BJ (cell line): ENCODE measurements around the gene NR2F2. TPM values are rescaled to one million over a fixed set of nuclear protein-coding genes. Genes with fewer than 3 reads are reported as not detected.

ENCODE experiments used
- CTCF ChIA-PET: fragments of 350-600 bp; formaldehyde crosslinking; extraction: SDS; loops from one replicate; lab custom pipeline; 2021; ENCODE audit warnings: antibody characterized with exemption, inconsistent platforms; lab: Yijun Ruan, JAX
- POLR2A ChIA-PET: fragments of 300-600 bp; sonication (Branson Sonifier 250); formaldehyde crosslinking; extraction: SDS; loops from one replicate; lab custom pipeline; 2021; ENCODE audit warnings: antibody characterized with exemption; lab: Charles Lee
- DNase-seq: peaks from one replicate; pipeline ENCODE4 v3.0.0-alpha.2; 2011; ENCODE audit warnings: low read depth
- H3K27me3 ChIP-seq: 2 replicates; pipeline ENCODE4 v1.6.0; 2011; ENCODE audit warnings: low read length; ENCODE audit not compliant: control insufficient read depth, insufficient read depth
- H3K36me3 ChIP-seq: 2 replicates; pipeline ENCODE4 v1.5.1; 2011; ENCODE audit warnings: low read length; ENCODE audit not compliant: control insufficient read depth, insufficient read depth
- H3K4me3 ChIP-seq: 2 replicates; pipeline ENCODE4 v1.5.1; 2011; ENCODE audit warnings: low read depth, mild to moderate bottlenecking, control low read depth, low read length
- CTCF ChIP-seq: IDR thresholded peaks from 2 replicates; pipeline ENCODE4 v1.5.1; 2011; ENCODE audit warnings: low read depth, mild to moderate bottlenecking, control low read depth, inconsistent platforms, low read length, moderate library complexity; ENCODE audit not compliant: insufficient read depth
- polyA plus RNA-seq: library from polyadenylated mRNA; depleted of rRNA; stranded (reverse); fragments of >200 nt; gene quantifications from 2 replicates; pipeline ENCODE4 v1.2.3, GENCODE V29; 2011

Gene NR2F2
- polyA plus RNA-seq, 1 experiment = 50.0 TPM

DNA sequence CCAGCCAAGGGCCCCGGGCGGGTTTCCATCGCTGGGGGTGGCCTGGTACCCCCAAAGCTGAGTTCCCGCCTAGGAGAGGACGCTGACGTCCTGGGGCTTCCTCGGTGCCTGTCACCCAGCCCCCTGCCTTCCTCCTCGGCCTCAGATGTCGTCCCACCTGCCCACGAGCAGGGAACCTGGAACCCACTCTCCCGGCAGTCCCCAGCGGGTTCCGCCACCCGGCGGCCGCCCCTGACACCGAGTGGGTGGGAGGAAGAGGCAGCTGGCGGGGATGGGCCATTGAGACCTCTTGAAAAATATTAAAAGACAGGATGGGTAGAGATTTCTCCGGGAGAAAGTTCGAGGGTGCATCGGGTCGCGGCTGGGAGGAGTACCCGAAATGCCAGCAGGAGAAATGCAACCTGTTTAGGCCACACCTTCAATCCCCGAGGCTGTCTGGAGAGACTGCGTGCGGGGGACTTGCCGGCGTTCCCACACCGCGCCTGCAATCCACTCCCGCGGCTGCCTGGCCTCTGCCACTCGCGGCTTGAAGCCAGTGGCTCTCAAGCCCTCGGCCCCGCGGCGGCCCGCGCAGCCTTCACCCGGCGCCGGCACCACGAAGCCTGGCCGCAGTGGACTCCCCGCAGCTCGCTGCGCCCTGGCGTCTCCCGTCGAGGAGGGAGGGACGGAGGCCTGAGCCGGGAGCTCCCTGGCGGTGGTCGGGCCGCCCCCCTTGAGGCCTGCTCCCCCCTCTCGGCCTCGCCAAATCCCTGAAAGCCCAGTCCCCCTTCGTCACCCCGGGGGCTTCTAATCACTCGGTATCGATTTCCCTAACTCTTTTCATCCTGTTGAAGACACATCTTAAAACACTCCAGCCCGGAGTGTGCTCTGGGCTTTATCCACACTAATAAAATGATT lies 8.6 kb upstream of the NR2F2 start:
- ChIA-PET POLR2A (no interaction called here), CTCF (interaction anchor here (0.6 to 0.7 kb wide), 2 partner anchors 22 to 273 kb away, joined by 3 read pairs; no protein-coding TSS in a partner anchor)
- 0 out of 2 replicates have a peak, but pooled peaks have one; percentile 22 for TF ChIP-seq CTCF
- no peak for DNase-seq
- H3K36me3 ChIP-seq = no peaks in the 10 kb centered on the region; the same call in 1 of the 2 replicates
- H3K27me3 ChIP-seq = no peaks in the 10 kb centered on the region
- peak overlapping the region; percentile 24 for H3K4me3 ChIP-seq

GRCh38 chr15:96322536-96323318 lies 7.8 kb upstream of the NR2F2 start:
- CTCF ChIA-PET = no interaction called here
- no peaks in the 10 kb centered on the region for H3K27me3 ChIP-seq
- POLR2A ChIA-PET = no interaction called here
- H3K4me3 ChIP-seq = peak overlapping the region; percentile 24; the same call in 1 of the 2 replicates
- H3K36me3 ChIP-seq = no peaks in the 10 kb centered on the region; the same call in 1 of the 2 replicates
- no peak for DNase-seq
- TF ChIP-seq CTCF = no peak

DNA sequence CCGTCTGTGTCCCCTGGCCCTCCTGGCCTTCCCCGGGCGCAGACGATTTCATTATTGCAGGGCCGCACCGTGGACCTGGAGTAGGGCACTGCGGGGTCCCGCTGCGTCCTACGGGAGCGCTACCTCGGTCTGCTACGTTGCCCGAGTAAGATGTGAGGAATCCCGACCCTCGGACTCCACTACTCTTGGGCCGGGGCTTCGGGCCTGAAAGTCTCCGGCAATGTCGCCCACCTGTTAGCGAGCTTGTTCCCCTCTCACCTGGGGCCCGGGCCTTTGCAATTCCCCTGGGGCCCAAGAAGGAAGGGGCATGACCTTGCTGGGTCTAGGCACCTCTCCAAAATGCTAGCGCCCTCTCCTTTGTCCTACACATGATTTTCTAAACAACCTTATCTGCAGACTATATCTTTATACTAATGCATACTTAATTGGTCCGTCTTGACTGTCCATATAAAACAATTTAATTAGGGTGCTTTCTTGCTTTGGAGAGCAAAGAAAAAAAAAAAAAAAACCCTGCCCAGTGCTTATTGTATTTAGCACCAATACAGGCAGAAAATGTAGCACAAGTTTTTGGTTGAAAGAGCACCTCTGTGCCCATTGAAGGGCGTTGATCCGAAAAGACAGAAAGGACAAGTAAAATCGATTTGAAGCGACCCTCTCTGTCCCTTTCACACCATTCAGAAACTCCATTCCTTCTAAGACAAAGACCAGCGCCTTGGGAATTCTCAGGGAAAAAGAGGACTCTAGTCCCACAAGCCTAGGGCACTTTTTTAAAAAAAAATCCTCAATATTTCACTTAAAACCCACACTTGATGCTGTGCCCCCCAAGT lies 7.0 kb upstream of the NR2F2 start:
- CTCF ChIA-PET = no interaction called here
- Histone ChIP-seq H3K4me3 (no peak overlapping the region), H3K27me3 (no peaks in the 10 kb centered on the region), H3K36me3 (no peaks in the 10 kb centered on the region; the same call in 1 of the 2 replicates)
- DNase-seq = no peak
- POLR2A ChIA-PET = no interaction called here
- no peak for TF ChIP-seq CTCF

DNA sequence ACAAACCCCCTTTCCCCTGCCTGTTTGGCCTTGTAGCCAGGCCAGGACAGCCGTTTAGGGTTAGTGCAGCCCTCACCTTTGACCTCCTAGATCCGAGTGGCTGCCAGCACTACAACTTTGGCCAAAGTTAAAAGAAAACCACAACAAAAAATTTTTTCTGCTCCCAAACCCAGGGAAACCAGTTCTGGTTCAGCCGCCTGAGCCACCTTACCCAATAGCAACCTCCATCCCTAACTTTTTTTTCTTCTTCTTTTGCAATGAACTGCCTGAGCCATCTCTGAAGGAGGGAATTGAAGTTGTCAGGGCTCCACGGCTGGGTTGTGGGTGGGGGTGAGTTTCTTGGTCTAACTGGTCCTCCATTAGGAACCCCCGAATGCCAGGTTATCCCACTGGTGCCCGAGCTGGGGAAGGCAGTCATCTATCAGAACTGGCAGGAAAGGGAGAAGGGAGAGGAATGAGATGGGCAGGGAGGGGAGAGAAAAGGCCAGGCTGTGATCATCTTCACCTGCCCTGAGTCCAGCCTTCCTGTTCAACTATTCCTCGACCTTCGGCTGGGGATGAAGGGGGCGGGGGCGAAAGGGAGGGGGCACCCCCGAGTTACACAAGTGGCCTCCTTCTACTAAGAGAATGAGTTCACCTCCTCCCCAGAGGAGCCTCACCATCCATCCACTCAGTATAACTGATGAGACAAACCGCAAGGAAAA lies 6.2 kb upstream of the NR2F2 start:
- Histone ChIP-seq H3K36me3 (no peaks in the 10 kb centered on the region; the same call in 1 of the 2 replicates), H3K27me3 (no peaks in the 10 kb centered on the region), H3K4me3 (peak overlapping the region; percentile 13; the same call in 1 of the 2 replicates)
- CTCF ChIA-PET = no interaction called here
- POLR2A ChIA-PET = no interaction called here
- no peak for TF ChIP-seq CTCF
- DNase-seq = no peak
